ENCODE measurements around the gene ESR2. TPM values are rescaled to one million over a fixed set of nuclear protein-coding genes. Genes with fewer than 3 reads are reported as not detected.

ESR2 gene
- polyA plus RNA-seq, 1 of the 3 experiments (the other 2 are of a cell fraction): 0.03 TPM

DNA sequence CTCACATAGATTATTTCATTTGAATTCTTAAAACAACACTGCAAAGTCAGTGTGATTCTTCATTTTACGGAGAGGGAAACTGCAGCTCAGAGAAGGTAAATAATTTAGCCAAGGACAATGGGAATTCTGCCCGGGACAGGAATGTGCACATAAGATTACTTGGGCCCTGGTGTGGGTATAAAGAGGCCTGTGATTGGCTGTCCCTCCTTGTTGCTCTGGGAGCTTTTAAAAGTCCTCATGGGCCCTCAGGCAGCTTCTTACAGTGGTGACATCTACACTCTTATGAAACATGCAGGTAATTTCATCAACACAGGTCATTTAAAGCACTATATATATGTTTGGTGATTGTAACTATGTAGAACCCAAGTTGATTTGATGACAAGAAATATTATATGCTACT, 100.3 kb downstream of the ESR2 start (continued):
- TF ChIP-seq, protein P1, sequence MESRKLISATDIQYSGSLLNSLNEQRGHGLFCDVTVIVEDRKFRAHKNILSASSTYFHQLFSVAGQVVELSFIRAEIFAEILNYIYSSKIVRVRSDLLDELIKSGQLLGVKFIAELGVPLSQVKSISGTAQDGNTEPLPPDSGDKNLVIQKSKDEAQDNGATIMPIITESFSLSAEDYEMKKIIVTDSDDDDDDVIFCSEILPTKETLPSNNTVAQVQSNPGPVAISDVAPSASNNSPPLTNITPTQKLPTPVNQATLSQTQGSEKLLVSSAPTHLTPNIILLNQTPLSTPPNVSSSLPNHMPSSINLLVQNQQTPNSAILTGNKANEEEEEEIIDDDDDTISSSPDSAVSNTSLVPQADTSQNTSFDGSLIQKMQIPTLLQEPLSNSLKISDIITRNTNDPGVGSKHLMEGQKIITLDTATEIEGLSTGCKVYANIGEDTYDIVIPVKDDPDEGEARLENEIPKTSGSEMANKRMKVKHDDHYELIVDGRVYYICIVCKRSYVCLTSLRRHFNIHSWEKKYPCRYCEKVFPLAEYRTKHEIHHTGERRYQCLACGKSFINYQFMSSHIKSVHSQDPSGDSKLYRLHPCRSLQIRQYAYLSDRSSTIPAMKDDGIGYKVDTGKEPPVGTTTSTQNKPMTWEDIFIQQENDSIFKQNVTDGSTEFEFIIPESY (IDR thresholded peaks at IDR 0.05; ENCODE audit: borderline replicate concordance, low read depth): no peak
- TF ChIP-seq SMC3 (IDR thresholded peaks at IDR 0.05; ENCODE audit: low read depth, low read length): no peak
- TF ChIP-seq FOSL2 (IDR thresholded peaks at IDR 0.05; ENCODE audit: borderline replicate concordance, low read depth): no peak
- TF ChIP-seq RAD21 (IDR thresholded peaks at IDR 0.05; ENCODE audit: low read length): no peak
- TF ChIP-seq FOXJ3 (CRISPR knock-in tag; IDR thresholded peaks at IDR 0.05): no peak
- TF ChIP-seq GABPA (IDR thresholded peaks at IDR 0.05; ENCODE audit: low read depth): no peak
- TF ChIP-seq TAF1 (IDR thresholded peaks at IDR 0.05; ENCODE audit: borderline replicate concordance, low read depth, low read length): no peak
- TF ChIP-seq JUND (IDR thresholded peaks at IDR 0.05): no peak
- TF ChIP-seq ELF1 (IDR thresholded peaks at IDR 0.05): no peak

DNA sequence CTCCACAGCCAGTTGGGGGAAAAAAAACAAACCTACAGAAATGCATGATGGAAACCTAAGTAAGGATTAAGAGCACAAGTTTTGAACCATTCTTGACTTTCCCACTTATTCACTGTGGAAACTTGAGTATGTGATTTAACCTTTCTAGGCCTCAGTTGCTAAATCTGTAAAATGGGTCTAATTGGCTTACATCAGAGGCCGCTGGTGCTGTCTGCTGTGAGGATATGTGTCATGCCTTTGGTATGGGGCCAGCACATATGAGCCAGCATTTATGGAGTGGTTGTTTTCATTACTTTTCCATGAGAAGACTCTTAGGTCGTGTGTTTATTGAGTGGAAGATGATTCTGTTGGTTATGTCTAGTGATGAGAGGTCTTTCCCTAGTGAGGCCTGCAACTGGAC, 102.4 kb downstream of the ESR2 start:
- DNase-seq: no peak
- ChIA-PET POLR2A (no interaction called here), CTCF (no interaction called here)
- no peaks in the 10 kb centered on the region for H3K9me2 ChIP-seq
- H3K27me3 ChIP-seq (ENCODE audit: insufficient read depth): no peaks in the 10 kb centered on the region
- H3K9ac ChIP-seq: no peak overlapping the region
- no peaks in the 10 kb centered on the region for H3F3A ChIP-seq (replicated peaks; ENCODE audit: insufficient read depth)
- no peak overlapping the region for H2AFZ ChIP-seq (ENCODE audit: low read depth)
- TF ChIP-seq TCF12 (IDR thresholded peaks at IDR 0.05) (peak; percentile 17; the same call in 1 of the 2 replicates), NFIC (IDR thresholded peaks at IDR 0.05; ENCODE audit: borderline replicate concordance) (peak; percentile 31; the same call in 1 of the 2 replicates), GABPA (IDR thresholded peaks at IDR 0.05; ENCODE audit: low read depth) (no peak), CTCF (IDR thresholded peaks at IDR 0.05) (no peak), FOSL2 (IDR thresholded peaks at IDR 0.05; ENCODE audit: borderline replicate concordance, low read depth) (peak; percentile 39; the same call in 1 of the 2 replicates), JUND (IDR thresholded peaks at IDR 0.05) (peak; percentile 18; the same call in 1 of the 2 replicates), CHD2 (IDR thresholded peaks at IDR 0.05; ENCODE audit: low read length, partially characterized antibody) (no peak), TAF1 (IDR thresholded peaks at IDR 0.05; ENCODE audit: borderline replicate concordance, low read depth, low read length) (no peak), NRF1 (IDR thresholded peaks at IDR 0.05; ENCODE audit: low read depth, low read length) (no peak), EZH2phosphoT487 (IDR thresholded peaks at IDR 0.05; ENCODE audit: borderline replicate concordance, low read depth) (no peak), FOXM1 (IDR thresholded peaks at IDR 0.05; ENCODE audit: low read depth) (no peak), IRF3 (IDR thresholded peaks at IDR 0.05; ENCODE audit: low read depth, low read length) (no peak)
- TF ChIP-seq, protein P2, sequence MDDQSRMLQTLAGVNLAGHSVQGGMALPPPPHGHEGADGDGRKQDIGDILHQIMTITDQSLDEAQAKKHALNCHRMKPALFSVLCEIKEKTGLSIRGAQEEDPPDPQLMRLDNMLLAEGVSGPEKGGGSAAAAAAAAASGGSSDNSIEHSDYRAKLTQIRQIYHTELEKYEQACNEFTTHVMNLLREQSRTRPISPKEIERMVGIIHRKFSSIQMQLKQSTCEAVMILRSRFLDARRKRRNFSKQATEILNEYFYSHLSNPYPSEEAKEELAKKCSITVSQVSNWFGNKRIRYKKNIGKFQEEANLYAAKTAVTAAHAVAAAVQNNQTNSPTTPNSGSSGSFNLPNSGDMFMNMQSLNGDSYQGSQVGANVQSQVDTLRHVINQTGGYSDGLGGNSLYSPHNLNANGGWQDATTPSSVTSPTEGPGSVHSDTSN (IDR thresholded peaks at IDR 0.05): no peak
- TF ChIP-seq, protein P3, sequence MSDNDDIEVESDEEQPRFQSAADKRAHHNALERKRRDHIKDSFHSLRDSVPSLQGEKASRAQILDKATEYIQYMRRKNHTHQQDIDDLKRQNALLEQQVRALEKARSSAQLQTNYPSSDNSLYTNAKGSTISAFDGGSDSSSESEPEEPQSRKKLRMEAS (IDR thresholded peaks at IDR 0.05; ENCODE audit: low read depth): no peak
- TF ChIP-seq, protein P4, sequence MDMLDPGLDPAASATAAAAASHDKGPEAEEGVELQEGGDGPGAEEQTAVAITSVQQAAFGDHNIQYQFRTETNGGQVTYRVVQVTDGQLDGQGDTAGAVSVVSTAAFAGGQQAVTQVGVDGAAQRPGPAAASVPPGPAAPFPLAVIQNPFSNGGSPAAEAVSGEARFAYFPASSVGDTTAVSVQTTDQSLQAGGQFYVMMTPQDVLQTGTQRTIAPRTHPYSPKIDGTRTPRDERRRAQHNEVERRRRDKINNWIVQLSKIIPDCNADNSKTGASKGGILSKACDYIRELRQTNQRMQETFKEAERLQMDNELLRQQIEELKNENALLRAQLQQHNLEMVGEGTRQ (IDR thresholded peaks at IDR 0.05; ENCODE audit: borderline replicate concordance, low read depth, low read length): no peak
- TF ChIP-seq, protein P1 (IDR thresholded peaks at IDR 0.05; ENCODE audit: borderline replicate concordance, low read depth): no peak
- WGBS (ENCODE audit: low lambda C conversion rate): 18% methylated on average over 2 of the region's 2 CpGs
- peak overlapping the region in 1 of 2 experiments; percentile 30; a peak in 2 of 4 replicates for H3K27ac ChIP-seq (ENCODE audit: low read depth in 2 of 2, low read length in 1 of 2)
- no peaks in the 10 kb centered on the region for H3K79me2 ChIP-seq (ENCODE audit: insufficient read depth)
- H3K4me3 ChIP-seq (ENCODE audit: low read depth in 2 of 2, low read length in 1 of 2): no peak overlapping the region
- H3K36me3 ChIP-seq (replicated peaks in 1 of 2; ENCODE audit: control insufficient read depth in 1 of 2, insufficient read depth in 2 of 2, low read length in 1 of 2): no peaks in the 10 kb centered on the region
- no peaks in the 10 kb centered on the region for H4K20me1 ChIP-seq (ENCODE audit: insufficient read depth)
- no peak overlapping the region for H3K4me2 ChIP-seq
- no peaks in the 10 kb centered on the region for H3K9me3 ChIP-seq
- H3K4me1 ChIP-seq (ENCODE audit: control insufficient read depth in 1 of 2, insufficient read depth in 2 of 2, low read depth in 1 of 2, low read length in 1 of 2): peaks cover 2 to 6% of the 10 kb centered on the region in 2 experiments; a peak in 3 of 4 replicates

Measured in SK-N-SH (cell line).